ENCODE data around the gene ACAN.

Gene ACAN

DNA sequence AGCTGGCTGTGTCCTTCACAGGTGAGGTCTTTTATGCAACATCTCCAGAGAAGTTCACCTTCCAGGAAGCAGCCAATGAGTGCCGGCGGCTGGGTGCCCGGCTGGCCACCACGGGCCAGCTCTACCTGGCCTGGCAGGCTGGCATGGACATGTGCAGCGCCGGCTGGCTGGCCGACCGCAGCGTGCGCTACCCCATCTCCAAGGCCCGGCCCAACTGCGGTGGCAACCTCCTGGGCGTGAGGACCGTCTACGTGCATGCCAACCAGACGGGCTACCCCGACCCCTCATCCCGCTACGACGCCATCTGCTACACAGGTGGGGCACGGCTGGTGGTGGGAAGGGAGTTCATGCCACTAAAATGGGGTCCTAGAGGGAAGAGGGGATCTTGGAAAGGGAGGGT lies 40.1 kb downstream of the ACAN start:
- DNase-seq (ENCODE audit: low read depth) = no peak

DNA sequence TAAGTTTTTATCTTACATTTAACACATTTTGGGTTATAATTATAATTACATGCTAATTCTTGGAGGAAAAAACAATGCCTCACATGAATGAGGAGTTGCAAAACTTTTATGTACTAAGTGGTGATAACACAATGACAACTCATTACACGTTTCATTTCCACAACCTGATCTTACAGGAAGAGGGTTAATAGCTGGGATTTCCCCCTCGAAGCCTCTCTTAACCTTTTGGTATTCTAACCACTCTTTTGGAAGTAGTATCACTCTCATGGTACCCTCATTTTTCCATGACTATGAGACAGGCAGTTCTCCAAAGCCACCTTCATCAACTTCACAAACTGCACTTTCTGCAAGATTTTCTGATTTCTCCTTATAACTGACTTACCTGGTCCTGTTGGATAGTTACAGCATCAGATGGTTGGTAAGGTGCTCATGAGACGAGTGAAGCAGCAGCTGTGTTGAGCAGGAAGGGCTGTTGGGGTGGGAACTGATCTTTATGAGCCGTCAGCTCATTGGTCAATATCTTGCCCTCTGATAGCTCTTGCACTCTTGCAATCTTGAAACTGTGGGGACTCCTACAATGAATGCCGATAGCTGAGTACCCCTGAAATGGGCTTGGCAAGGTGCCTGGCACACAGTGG lies 41.6 kb downstream of the ACAN start:
- DNase-seq (ENCODE audit: low read depth) = no peak

DNA sequence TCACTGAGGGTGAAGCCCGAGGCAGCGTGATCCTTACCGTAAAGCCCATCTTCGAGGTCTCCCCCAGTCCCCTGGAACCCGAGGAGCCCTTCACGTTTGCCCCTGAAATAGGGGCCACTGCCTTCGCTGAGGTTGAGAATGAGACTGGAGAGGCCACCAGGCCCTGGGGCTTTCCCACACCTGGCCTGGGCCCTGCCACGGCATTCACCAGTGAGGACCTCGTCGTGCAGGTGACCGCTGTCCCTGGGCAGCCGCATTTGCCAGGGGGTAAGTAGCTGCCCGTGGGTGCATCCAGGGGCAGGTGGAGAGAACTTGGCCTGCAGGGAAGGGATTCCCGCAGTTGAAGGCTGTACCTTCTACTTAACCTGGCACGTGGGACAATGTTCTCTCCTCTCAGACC lies 42.4 kb downstream of the ACAN start:
- no peak for DNase-seq (ENCODE audit: low read depth)

DNA sequence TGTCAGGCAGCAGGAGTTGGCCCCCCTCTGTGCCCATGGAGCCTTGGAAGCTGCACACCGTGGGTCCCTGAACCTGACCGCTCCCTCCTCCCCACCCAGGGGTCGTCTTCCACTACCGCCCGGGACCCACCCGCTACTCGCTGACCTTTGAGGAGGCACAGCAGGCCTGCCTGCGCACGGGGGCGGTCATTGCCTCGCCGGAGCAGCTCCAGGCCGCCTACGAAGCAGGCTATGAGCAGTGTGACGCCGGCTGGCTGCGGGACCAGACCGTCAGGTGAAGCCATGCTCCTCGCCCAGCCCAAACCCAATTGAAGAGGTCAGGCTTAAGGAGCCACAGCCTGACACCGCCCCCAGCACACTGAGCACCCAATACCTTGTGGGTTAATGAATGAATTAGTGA lies 43.9 kb downstream of the ACAN start:
- no peak for DNase-seq (ENCODE audit: low read depth)

DNA sequence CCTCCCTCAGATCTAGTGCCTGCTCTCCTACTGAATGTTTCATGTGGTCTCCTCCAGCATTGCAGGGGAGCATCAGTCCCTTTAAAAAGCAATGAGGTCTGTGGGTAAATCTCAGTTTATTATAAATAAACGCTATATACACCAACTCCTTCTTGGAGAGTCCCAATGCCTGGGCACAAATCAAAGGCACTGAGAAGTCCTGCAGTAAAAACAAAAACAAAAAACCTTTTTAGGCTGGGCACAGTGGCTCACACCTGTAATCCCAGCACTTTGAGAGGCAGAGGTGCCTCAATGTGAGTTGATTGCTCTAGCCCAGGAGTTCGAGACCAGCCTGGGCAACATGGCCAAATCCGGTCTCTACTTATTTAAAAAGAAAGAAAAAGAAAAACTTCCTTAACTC lies 45.0 kb downstream of the ACAN start:
- DNase-seq (ENCODE audit: low read depth) = no peak

DNA sequence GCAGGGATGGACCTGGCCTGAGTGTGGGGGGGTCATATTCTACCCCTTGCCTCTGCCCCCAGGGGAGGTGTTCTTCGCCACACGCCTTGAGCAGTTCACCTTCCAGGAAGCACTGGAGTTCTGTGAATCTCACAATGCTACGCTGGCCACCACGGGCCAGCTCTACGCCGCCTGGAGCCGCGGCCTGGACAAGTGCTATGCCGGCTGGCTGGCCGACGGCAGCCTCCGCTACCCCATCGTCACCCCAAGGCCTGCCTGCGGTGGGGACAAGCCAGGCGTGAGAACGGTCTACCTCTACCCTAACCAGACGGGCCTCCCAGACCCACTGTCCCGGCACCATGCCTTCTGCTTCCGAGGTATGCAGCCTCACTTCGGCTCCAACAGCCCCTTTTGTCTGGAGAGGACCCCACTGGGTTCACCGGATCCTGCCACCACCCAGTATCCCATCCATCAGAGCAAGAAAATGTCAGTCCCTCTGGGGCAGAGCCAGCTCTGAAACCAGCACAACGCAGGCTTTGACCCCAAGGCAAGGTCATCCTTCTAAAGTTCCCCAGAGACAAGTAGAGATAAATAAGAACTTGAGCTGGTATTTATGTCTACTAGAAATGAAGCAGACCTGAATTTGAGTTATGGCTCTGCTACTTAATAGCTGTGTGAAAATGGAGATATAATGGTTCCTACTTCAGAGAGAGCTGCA lies 46.3 kb downstream of the ACAN start:
- no peak for DNase-seq (ENCODE audit: low read depth)

DNA sequence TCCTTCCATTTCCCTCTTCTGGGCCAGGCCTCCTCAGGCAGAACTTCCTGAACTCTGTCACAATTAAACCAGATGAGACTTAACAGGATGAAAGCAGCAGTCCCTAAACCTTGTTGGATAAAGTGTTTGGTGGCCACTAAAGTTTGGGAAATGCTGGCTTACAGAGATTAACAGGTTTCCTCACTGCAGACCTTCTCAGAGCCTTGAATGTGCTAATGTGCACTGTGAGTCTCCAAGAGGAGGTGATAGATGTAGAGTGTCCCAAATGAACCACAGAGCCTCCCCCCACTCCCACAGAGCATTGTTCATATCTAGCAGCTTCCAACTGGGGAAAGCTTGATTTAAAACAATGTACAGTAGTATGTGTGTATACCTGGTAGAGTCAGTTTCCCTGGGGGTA lies 49.2 kb downstream of the ACAN start:
- no peak for DNase-seq (ENCODE audit: low read depth)

DNA sequence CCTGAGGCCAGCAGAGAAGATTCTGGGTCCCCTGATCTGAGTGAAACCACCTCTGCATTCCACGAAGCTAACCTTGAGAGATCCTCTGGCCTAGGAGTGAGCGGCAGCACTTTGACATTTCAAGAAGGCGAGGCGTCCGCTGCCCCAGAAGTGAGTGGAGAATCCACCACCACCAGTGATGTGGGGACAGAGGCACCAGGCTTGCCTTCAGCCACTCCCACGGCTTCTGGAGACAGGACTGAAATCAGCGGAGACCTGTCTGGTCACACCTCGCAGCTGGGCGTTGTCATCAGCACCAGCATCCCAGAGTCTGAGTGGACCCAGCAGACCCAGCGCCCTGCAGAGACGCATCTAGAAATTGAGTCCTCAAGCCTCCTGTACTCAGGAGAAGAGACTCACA lies 55.7 kb downstream of the ACAN start:
- DNase-seq (ENCODE audit: low read depth) = no peak

DNA sequence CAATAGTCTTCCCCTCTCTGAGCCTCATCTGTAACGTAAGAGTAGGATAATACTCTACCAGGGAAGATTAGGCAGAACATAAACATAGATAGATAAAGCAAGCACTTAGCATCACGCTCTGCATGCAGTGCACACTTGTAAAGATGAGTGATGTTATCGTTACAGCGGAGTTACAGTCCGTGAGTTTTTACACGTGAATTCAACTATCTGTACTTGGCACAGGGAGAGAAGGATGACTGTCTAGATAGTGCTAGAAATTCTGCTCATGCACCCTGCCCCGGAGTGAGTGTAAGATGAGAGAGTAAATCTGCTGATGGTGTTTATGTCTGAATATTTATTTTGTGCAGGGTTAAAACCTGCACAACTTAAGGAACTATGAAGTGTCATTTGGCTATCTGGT lies 56.3 kb downstream of the ACAN start:
- DNase-seq (ENCODE audit: low read depth) = no peak

DNA sequence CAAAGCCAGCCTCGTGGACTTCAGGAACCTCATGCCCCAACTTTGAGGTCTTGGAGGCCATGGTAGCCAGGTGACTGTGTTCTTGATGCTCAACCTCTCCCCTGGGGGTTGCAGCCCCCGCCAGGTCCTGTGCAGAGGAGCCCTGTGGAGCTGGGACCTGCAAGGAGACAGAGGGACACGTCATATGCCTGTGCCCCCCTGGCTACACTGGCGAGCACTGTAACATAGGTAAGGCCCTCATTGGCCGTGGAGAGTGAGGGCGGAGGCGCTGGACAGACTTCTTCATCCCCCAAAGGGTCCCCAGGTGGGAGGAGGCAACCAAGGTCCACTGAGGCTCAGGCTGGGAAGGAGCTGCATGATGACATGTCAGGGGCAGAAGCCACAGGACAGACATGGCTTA lies 57.0 kb downstream of the ACAN start:
- DNase-seq (ENCODE audit: low read depth) = no peak

DNA sequence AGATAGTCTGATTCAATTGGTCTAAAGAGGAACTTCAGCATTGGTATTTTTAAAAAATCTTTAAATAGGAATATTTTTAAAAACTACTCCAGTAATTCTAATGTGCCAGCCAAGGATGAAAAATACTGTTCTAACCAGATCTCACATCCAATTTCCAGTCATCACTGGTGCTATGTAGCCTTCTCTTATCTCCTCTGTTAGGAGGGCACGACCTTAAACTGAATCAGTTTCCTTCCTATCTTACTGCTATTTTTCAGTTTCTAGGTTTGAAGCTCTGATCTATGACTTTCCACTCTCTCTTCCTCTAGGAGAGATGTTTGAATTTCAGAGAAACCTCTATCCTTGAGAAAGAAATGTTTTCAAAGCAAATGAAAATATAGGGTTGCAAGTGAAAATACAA lies 60.2 kb downstream of the ACAN start:
- no peak for DNase-seq (ENCODE audit: low read depth)

DNA sequence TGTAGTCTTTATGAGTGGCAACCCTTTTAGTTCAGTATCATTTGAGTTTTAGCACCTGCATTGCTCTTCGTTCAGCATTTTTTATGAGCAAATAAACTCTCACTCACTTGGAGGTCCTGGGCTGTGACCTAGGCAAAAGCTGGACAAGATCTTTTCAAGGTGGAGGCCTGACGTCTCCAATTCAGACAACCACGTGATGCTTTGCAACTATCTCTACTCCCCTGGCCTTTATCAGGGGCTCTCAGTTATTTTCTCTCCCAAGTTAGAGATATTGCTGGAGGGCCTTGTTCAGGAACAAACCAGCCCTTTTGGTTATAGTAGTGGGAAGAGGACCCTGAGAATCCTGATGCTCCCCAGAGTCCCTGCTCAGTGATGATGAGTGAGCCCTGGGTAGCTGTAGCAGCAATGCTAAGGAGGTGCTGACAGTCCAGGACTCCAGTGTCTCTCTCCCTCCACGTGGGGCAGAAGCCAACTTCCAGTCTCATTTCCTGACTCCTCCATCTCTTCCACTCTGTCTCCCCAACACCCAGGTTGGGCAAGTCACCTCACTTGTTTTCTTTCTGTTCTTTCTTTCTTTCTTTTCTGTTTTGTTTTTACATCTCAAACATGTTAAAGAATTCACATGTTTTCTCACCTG lies 61.7 kb downstream of the ACAN start:
- no peak for DNase-seq (ENCODE audit: low read depth)

DNA sequence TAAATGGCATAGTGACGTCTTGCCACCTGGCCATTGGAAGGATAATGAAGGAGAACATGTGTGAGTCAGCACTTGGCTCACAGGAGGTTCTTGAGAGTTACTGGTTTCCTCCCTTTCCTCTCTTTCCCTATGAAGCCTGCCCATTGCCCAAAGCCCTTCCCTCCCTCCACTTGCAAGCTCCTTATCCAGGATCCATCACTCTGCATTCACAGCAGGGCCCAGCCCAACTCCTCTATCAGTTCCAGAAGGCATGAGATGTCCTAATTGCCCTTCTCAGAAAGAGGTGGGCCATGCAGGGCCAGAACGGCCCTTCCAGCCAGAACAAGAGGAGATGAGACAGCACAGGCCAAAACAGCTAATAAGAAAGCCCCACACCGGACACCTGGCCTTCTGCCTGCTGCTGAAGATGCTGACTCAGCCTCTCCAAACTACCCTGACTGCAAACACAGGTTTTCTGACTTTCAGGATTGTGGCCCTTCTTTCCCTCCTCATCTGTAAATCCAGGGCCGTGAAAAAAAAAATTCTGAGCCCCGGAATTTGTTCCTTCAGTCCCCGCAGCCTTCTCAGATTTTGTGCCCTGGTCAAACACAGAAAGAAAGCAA lies 62.4 kb downstream of the ACAN start:
- no peak for DNase-seq (ENCODE audit: low read depth)

DNA sequence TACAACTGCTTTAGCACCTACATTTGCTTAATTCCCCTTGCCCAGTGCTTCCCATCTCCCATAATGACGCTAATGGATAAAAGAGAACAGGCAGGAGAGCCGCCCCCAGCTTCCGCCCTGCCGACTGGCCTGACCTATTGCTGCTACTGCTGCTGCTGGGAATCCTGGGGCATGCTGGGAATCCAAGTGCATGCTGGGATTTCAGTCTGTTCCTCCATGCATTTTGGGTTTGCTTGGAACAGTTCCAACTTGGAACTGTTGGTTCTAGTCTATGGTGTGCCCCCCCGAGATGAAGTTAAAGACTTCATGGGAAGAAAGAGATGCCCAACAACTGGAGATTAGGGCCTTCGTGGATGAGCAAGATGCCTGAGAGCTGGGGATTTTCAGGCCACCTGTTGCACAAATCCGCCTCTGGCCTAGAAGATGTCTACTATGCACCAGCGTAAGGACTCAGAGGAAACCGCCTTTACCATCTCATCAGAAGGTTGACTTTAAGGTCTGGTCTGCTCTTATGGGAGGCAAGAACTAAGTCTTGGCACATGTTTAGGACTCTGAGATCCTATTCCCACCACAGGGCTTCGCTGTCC lies 63.2 kb downstream of the ACAN start:
- no peak for DNase-seq (ENCODE audit: low read depth)

DNA sequence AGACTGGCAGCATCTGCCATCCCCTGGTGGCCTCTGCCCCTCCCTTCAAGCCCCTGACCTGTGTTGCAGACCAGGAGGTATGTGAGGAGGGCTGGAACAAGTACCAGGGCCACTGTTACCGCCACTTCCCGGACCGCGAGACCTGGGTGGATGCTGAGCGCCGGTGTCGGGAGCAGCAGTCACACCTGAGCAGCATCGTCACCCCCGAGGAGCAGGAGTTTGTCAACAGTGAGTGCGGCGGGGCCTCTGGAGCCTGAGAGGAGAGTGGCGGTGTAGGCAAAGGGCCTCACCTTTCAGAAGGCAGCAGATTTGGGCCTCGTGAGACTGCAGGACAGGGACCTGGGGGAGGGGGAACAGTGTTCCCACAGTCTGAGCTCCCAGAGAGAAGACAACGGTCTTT lies 68.1 kb downstream of the ACAN start:
- no peak for DNase-seq (ENCODE audit: low read depth)

DNA sequence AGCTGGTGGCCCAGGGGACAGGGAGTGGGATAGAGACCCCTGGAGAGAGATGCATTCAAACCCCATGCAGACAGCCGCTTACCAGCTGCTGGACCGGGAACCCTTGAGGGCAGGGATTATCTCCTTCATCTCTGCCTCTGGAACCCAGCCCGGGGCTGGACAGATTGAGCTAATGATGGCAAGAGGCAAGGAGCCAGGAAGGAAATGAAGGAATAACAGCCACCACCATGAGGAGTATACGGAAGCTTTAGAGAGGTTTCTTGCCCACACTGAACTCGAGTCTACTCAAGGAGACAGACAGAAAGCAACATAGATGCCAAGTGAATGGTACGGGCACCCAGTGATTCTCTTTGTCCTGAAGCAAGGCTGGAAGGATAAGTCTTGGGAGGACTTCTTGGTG lies 68.9 kb downstream of the ACAN start:
- DNase-seq (ENCODE audit: low read depth) = no peak

DNA sequence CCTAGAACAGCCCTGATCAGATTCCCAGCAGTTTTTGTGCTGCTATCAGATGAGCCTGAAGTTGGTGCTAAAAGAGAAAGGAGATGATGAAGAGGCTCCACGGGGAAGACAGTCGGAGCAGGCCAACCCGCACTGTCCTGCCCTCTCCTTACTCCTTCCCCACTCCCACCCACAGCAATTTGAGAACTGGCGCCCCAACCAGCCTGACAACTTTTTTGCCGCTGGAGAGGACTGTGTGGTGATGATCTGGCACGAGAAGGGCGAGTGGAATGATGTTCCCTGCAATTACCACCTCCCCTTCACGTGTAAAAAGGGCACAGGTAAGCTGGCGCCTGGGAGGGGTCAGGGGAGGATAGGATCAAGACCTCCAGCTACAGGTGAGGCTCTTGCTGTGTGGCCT lies 69.5 kb downstream of the ACAN start:
- no peak for DNase-seq (ENCODE audit: low read depth)

DNA sequence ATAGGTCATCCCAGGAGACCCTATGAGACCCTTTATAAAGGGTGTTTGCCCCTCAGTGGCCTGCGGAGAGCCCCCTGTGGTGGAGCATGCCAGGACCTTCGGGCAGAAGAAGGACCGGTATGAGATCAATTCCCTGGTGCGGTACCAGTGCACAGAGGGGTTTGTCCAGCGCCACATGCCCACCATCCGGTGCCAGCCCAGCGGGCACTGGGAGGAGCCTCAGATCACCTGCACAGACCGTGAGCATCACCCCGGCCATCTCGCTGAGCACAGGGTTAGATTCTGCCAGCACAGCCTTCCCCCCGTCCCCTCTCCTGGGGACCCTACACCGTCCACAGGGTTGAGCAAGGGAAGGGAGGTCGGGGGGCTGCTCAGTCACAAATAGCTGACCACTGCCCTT lies 70.5 kb downstream of the ACAN start:
- no peak for DNase-seq (ENCODE audit: low read depth)

DNA sequence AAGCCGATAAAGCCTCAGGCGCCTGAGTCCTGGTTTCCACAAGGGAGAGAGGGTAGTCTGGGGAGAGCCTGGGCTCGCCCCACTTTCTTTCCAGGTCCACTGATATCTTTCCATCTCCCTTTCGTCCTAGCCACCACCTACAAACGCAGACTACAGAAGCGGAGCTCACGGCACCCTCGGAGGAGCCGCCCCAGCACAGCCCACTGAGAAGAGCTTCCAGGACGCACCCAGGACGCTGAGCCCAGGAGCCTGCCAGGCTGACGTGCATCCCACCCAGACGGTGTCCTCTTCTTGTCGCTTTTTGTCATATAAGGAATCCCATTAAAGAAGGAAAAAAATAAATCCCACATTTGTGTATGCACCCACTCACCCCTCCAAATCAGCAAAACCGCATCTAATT lies 71.0 kb downstream of the ACAN start:
- no peak for DNase-seq (ENCODE audit: low read depth)

DNA sequence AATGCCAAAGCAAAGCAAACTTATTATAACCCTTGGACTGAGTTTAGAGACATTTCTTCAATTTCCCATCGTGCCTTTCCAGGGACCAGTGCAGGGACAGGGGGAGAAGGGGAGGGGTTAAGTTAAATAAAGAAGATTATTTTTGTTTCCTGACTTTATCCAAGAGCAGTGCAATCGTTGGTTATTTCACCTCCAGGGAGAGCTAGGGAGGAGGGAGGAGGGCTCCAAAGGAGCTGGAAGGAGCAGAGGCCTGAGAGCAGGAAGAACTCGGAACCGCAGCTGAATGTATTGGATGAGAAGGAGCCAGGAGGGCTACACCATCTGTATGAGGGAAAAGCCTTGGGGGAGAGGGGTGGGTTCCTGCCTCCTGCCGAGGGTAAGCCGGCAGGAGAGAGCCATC lies 71.4 kb downstream of the ACAN start:
- DNase-seq (ENCODE audit: low read depth) = no peak

DNA sequence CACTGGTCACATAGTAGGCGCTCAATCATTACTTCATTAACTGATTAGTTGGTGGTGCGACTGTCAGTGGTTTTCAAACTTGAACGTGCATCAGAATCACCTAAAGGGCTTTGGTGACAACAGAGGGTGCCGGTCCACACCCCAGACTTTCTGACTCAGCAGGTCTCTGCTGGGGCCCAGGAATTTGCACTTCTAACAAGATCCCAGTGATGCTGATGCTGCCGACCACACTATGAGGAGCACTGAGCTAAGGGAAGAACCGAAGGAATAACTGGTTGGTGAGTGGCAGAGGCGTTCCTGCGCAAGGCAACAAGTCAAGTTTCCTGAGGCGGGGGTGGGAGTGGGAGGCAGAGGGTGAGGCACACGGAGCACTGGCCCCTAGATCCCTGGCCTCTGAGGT lies 73.3 kb downstream of the ACAN start:
- DNase-seq (ENCODE audit: low read depth) = no peak

DNA sequence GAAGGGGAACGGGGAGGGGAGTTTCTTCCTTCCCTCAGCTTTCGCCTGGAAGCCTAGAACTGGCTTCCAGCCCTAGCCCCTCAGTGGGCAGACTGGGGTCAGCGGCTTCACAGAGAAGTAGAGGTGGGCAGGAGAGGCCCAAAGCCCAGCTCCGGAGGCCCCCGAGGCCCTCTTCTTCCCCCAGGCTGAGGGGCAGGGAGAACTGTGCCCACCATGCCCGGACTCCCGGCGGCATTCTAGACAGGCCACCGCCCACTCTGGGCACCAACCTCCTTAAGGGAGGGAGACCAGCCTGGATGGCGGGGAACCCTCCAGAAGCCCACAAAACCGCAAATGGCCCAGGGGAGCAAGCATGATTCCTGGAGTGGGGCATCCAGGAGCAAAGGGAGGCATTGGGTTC lies 74.2 kb downstream of the ACAN start:
- DNase-seq (ENCODE audit: low read depth) = no peak

DNA sequence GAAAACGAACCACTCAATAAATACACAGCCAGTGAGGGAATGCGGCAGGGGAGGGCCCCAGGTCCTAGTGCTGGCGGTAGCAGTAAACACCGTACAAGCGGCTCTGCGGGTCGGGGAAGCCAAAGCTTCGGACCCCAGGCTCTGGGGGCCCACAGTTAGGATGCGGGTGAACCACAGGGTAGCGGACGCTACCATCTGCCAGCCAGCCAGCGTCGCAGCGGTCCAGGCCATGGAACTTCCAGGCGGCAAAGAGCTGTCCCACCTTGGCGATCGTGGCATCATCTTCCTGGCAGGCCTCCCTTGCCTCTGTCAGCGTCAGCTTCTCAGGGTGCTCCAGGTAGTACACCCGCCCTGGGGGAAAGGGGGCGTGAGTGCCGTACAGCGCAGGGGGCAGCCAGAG lies 74.7 kb downstream of the ACAN start:
- DNase-seq (ENCODE audit: low read depth) = no peak
